K562 (cell line): ENCODE data around the gene KIF26A. TPM values are rescaled to one million over a fixed set of nuclear protein-coding genes. Genes with fewer than 3 reads are reported as not detected.

Experiments used
- ATAC-seq: fragments of 200-7000 bp; cut with Tn5 transposase; 3 replicates; pipeline ENCODE4 v1.9.1; 2020; ENCODE audit warnings: moderate library complexity
- BruUV-seq: library from RNA; stranded (reverse); fragments of 400-500 nt; replicated peaks from 2 replicates; lab custom pipeline; 2021; lab: Mats Ljungman, UMichigan
- CTCF ChIA-PET: fragments of 300-600 bp; formaldehyde crosslinking; extraction: SDS; loops from one replicate; lab custom pipeline; 2021; ENCODE audit warnings: low intra/inter-chr PET ratio; lab: Yijun Ruan, JAX
- POLR2A ChIA-PET: fragments of 300-600, 350-650 bp; sonication (Branson Sonifier 250); formaldehyde crosslinking; extraction: SDS; loops from one replicate; lab custom pipeline; 2021; ENCODE audit warnings: antibody characterized with exemption, inconsistent platforms; lab: Yijun Ruan, JAX
- DNase-seq, 4 experiments: peaks; one replicate each; pipeline versions ENCODE4 v3.0.0 to v3.0.0-alpha.2; 2011 to 2018; ENCODE audit warnings: low spot score in 3 of 4, mixed read lengths in 3 of 4; ENCODE audit errors: extremely low read depth in 1 of 4
- FAIRE-seq: peaks from 2 replicates; lab custom pipeline; 2011; peaks lifted over from hg19 to GRCh38; lab: Jason Lieb, UNC
- H2AFZ ChIP-seq: 2 replicates; pipeline ENCODE4 v1.6.0; 2011; ENCODE audit warnings: low read depth, low read length, control low read depth, inconsistent platforms
- H3K27ac ChIP-seq: fragments of 200-600 bp; 3 replicates; pipeline ENCODE4 v1.8.0; 2011; ENCODE audit warnings: low read depth, mild to moderate bottlenecking, control low read depth, inconsistent platforms, low read length, moderate library complexity, mixed read lengths; ENCODE audit errors: extremely low read depth
- H3K27me3 ChIP-seq, 2 experiments: fragments of 300-600 bp in 1 of 2; 2 replicates in 1 of 2; 3 replicates in 1 of 2; pipeline versions ENCODE4 v1.6.0 to v1.8.0; 2011; ENCODE audit warnings: inconsistent platforms in 2 of 2, low read length in 2 of 2, mild to moderate bottlenecking in 1 of 2, mixed read lengths in 1 of 2, moderate library complexity in 1 of 2; ENCODE audit not compliant: control insufficient read depth in 2 of 2, insufficient read depth in 2 of 2
- H3K36me3 ChIP-seq: fragments of 300-600 bp; 3 replicates; pipeline ENCODE4 v1.8.0; 2011; ENCODE audit warnings: mild to moderate bottlenecking, low read length, inconsistent platforms; ENCODE audit not compliant: control insufficient read depth, insufficient read depth
- H3K4me1 ChIP-seq, 2 experiments: fragments of 200-600 bp in 1 of 2; replicated peaks in 1 of 2; 2 replicates in 1 of 2; 3 replicates in 1 of 2; pipeline versions ENCODE4 v1.5.1 to v1.8.0; 2011; ENCODE audit warnings: inconsistent platforms in 2 of 2, low read length in 2 of 2, mild to moderate bottlenecking in 1 of 2, mixed read lengths in 1 of 2, moderate library complexity in 1 of 2; ENCODE audit not compliant: control insufficient read depth in 2 of 2, insufficient read depth in 2 of 2
- H3K4me2 ChIP-seq: 2 replicates; pipeline ENCODE4 v1.6.1; 2011; ENCODE audit warnings: low read length, control low read depth, inconsistent platforms, mixed read lengths; ENCODE audit not compliant: insufficient read depth
- H3K4me3 ChIP-seq: fragments of 200-600 bp; sonication (generic), shearing (Covaris generic); 2 replicates; pipeline ENCODE4 v1.5.1; 2016; ENCODE audit warnings: control low read depth, inconsistent platforms
- H3K79me2 ChIP-seq: fragments of 200-600 bp; 3 replicates; pipeline ENCODE4 v1.8.0; 2011; ENCODE audit warnings: low read length, inconsistent platforms; ENCODE audit not compliant: control insufficient read depth, insufficient read depth
- H3K9ac ChIP-seq, 2 experiments: 2 replicates each; pipeline versions ENCODE4 v1.6.0 to v1.6.1; 2011; ENCODE audit warnings: low read depth in 2 of 2, low read length in 2 of 2, control low read depth in 1 of 2, inconsistent platforms in 1 of 2, mild to moderate bottlenecking in 1 of 2, mixed read lengths in 1 of 2; ENCODE audit not compliant: insufficient read depth in 1 of 2
- H3K9me1 ChIP-seq: one replicate; pipeline ENCODE4 v1.6.0; 2011; ENCODE audit warnings: inconsistent platforms, mild to moderate bottlenecking, low read length, moderate library complexity; ENCODE audit not compliant: control insufficient read depth, insufficient read depth
- H3K9me3 ChIP-seq: replicated peaks from 2 replicates; pipeline ENCODE4 v1.5.1; 2011; ENCODE audit warnings: low read depth, low read length, inconsistent platforms; ENCODE audit not compliant: control insufficient read depth, insufficient read depth
- H4K20me1 ChIP-seq: replicated peaks from 2 replicates; pipeline ENCODE4 v1.6.1; 2011; ENCODE audit warnings: low read length, inconsistent platforms, mixed read lengths; ENCODE audit not compliant: control insufficient read depth, insufficient read depth
- ATF1 ChIP-seq, 2 experiments: fragments of 450-650 bp in 1 of 2; IDR thresholded peaks; 2 replicates each; pipeline ENCODE4 v1.6.1; 2016; ENCODE audit warnings: missing compliant biosample characterization in 1 of 2, missing genetic modification characterization in 1 of 2
- E2F4 ChIP-seq: sonication (generic); formaldehyde crosslinking; IDR thresholded peaks from 2 replicates; pipeline ENCODE4 v1.8.0; 2022; ENCODE audit warnings: mild to moderate bottlenecking, low read depth, missing genetic modification reagents
- PCBP1 ChIP-seq: fragments of 200-400 bp; formaldehyde crosslinking; IDR thresholded peaks from 2 replicates; pipeline ENCODE4 v1.6.1; 2018; ENCODE audit warnings: mild to moderate bottlenecking, low read depth, low read length; ENCODE audit not compliant: poor library complexity, severe bottlenecking
- RHOXF2B ChIP-seq: fragments of 250-450 bp; sonication (Bioruptor Pico); conservative IDR thresholded peaks from 2 replicates; pipeline ENCODE4 v1.5.1; 2021
- WGBS: fragments of 100-300 bp; shearing (Covaris generic); methylation state at CpG from one replicate; pipeline ENCODE4 v1.1.6; 2016; ENCODE audit warnings: low coverage, mixed read lengths; ENCODE audit not compliant: insufficient coverage; ENCODE audit errors: missing lambda C conversion rate; 5-methylcytosine and 5-hydroxymethylcytosine counted together
- in situ Hi-C: fragments of 300-500 bp; cut with MboI; formaldehyde crosslinking; loops from 4 replicates; pipeline ENCODE4 v1.15.0; 2018; ENCODE audit warnings: inconsistent platforms, mixed read lengths
- intact Hi-C: fragments of 100-400 bp; cut with micrococcal nuclease; formaldehyde crosslinking; loops from 2 replicates; pipeline ENCODE4 v1.14.2; 2022
- polyA plus RNA-seq, 8 experiments: library from polyadenylated mRNA; depleted of rRNA in 4 of 8; stranded (reverse) in 5 of 8; unstranded in 3 of 8; fragments of >200 nt; fragmentation: Nextera tagmentation in 2 of 8; fragmentation: Illumina TruSeq in 1 of 8; extraction: Ambion mirVana in 2 of 8; extraction: Trizol in 1 of 8; gene quantifications; 2 replicates each; pipeline versions ENCODE4 v1.2.1 to v1.2.3, GENCODE V29; 2011 to 2014; ENCODE audit warnings: inconsistent platforms in 1 of 8, missing spikeins in 1 of 8
- total RNA-seq, 7 experiments: library from RNA; depleted of rRNA in 6 of 7; stranded (reverse); fragments of >200 nt in 6 of 7; fragmentation: Illumina TruSeq in 2 of 7; extraction: Trizol in 2 of 7; gene quantifications; 2 replicates each; pipeline versions ENCODE4 v1.2.1 to v1.2.3, GENCODE V29; 2011 to 2021; ENCODE audit warnings: low replicate concordance in 1 of 7
- TF ChIP-seq, protein P1 (sequence below): fragments of 450-650 bp; formaldehyde crosslinking; IDR thresholded peaks from 2 replicates; pipeline ENCODE4 v1.4.0; 2020; ENCODE audit warnings: mild to moderate bottlenecking, moderate library complexity

Gene KIF26A
- total and polyA plus RNA-seq, 9 of the 15 experiments (the other 6 are each of a cell fraction or from before 2014, with no cell fraction given) = 0.04 TPM; not detected in 8

DNA sequence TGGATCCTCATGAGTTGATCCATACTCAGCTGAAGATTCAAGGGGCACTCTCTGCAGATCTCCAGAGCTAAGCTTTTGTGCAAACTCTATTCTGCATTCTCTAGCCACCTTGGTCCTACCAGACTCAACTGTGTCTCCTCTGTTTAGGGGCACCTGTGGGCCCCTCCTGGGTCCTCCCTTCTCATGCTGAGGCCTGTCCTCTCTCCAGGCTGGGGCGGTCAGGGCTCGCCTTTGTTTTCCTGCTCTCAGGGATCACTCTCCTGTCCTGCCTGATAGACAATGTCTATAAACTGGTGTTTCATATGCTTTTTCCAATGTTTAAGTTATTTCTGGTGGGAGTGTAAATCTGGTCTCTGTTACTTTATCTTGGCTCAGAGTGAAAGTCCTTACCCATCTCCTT lies 11.6 kb upstream of the KIF26A start (continued):
- TF ChIP-seq E2F4 (CRISPR knock-in tag) (no peak), ATF1 (CRISPR knock-in tag; IDR thresholded peaks at IDR 0.05) (no peak), ATF1 (tag; IDR thresholded peaks at IDR 0.05) (no peak)
- TF ChIP-seq, all 486 proteins: peak for 0

- WGBS = 0% methylated on average over 1 of the region's 1 CpG
- no peak for FAIRE-seq
Observed at GRCh38 chr14:104128981-104129380, 9.4 kb upstream of the KIF26A start.

More at GRCh38 chr14:104128981-104129380, 9.4 kb upstream of the KIF26A start:
- no peaks in the 10 kb centered on the region for H3K9me1 ChIP-seq
- no peak overlapping the region for H3K27ac ChIP-seq
- no peaks in the 10 kb centered on the region for H3K79me2 ChIP-seq
- peak; percentile 37 for TF ChIP-seq PCBP1
- TF ChIP-seq RHOXF2B = no peak
- TF ChIP-seq, protein P1, sequence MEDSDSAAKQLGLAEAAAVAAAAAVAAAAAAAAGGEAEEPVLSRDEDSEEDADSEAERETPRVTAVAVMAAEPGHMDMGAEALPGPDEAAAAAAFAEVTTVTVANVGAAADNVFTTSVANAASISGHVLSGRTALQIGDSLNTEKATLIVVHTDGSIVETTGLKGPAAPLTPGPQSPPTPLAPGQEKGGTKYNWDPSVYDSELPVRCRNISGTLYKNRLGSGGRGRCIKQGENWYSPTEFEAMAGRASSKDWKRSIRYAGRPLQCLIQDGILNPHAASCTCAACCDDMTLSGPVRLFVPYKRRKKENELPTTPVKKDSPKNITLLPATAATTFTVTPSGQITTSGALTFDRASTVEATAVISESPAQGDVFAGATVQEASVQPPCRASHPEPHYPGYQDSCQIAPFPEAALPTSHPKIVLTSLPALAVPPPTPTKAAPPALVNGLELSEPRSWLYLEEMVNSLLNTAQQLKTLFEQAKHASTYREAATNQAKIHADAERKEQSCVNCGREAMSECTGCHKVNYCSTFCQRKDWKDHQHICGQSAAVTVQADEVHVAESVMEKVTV (CRISPR knock-in tag) = no peak
- DNase-seq = no peak
- H3K4me2 ChIP-seq = no peak overlapping the region
- no peaks in the 10 kb centered on the region for H3K27me3 ChIP-seq
- H3K4me1 ChIP-seq = no peaks in the 10 kb centered on the region
- intact Hi-C loops = no loop called here
- H3K9ac ChIP-seq = no peak overlapping the region
- no TSS peak for BruUV-seq
- CTCF ChIA-PET = no interaction called here
- in situ Hi-C loops = no loop called here
- POLR2A ChIA-PET = no interaction called here
- no peak overlapping the region for H3K4me3 ChIP-seq
- ATAC-seq = no peak
- H3K36me3 ChIP-seq = no peaks in the 10 kb centered on the region
- no peaks in the 10 kb centered on the region for H4K20me1 ChIP-seq
- H3K9me3 ChIP-seq = no peaks in the 10 kb centered on the region
- no peak overlapping the region for H2AFZ ChIP-seq
